GM19240 (cell line): ENCODE results near the gene RAB11FIP5.
"Not testable (repeated sequence)": the region's sequence is repeated elsewhere in the genome, so short reads cannot be mapped to it uniquely, and the experiment has no call there.

ENCODE experiments used
- DNase-seq: peaks from one replicate; pipeline ENCODE4 v3.0.0; 2011; ENCODE audit warnings: low spot score; ENCODE audit not compliant: insufficient read length

RAB11FIP5 gene, protein sequence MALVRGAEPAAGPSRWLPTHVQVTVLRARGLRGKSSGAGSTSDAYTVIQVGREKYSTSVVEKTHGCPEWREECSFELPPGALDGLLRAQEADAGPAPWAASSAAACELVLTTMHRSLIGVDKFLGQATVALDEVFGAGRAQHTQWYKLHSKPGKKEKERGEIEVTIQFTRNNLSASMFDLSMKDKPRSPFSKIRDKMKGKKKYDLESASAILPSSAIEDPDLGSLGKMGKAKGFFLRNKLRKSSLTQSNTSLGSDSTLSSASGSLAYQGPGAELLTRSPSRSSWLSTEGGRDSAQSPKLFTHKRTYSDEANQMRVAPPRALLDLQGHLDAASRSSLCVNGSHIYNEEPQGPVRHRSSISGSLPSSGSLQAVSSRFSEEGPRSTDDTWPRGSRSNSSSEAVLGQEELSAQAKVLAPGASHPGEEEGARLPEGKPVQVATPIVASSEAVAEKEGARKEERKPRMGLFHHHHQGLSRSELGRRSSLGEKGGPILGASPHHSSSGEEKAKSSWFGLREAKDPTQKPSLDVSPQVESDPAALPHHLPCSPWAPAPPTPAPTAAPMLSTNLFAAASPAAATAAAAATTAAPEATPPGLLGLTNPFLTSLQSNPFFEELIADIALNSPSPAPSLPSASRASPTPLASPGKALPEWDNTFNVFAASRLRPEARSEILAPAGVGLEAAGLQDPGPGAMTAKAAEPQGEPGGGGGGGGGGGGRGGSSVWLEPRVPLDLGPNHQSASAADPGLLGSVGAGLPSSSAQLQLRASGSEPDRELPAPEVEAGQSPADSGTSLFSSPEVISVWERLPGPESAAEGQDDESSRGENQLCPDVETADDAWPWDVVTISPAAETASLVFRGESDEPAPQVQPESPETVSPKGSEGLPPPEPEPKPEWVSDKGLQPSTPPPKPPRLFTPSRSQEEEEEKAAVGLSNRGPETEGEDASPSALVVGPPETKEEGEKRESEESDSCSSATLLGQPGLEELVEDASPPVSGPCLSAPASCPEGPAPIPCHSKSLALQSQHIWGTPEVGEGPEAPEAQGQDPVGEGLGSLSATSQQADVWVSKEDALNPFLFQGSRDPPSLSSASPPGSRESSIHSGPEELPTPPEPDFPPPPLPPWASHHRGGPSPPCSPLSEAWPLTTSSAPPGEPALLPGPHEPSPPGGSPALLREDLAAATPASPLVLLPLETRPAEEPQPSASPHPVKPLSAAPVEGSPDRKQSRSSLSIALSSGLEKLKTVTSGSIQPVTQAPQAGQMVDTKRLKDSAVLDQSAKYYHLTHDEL (N-terminal part only)

DNA sequence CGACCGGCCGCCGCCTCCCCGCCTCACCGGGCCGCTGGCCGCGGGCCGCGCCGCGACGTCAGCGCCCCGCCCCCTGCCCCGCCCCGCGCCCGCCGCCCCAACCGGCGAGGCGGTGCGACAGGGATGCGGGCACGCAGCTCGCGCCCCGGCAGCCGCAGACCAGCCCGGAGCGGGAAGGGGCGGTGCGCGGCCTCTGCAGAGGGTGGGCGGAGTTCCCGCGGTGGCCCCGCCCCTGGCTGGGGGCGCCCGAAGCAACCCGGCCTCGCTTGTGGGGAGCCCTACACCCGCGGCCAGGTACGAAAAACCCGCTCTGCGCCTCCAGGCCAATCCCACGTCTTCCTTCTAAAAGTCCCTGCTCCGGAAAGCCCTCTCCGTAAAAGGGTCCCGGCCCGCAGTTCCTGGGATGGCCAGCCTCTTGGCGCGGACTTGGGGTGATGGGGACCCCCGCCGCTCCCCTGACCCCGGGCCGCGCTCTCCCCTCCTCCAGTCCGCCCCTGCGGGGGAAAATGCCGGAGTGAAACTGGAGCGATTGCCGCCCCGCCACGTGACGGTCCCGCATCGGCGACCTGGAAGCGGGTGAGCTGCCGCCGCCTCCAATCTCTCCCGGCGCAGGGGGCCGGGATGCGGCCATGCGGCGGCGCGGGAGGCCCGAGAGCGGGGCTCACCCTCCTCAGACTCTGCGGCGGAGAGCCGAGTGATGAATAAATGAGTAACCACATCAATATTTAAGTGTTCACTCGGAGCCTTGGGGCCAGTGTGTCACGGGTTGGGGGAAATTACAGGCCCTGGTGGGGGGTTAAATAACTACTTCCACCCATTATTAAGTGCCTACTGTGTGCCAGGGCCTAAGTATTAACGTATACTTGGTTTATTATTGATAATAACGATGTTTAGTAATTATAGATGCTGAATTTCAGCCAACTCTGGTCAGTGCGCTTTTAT lies at the start of gene RAB11FIP5:
TSS of gene RAB11FIP5 (minus strand) at position 36 of the 942 bp plus-strand sequence. CDS start 171 bp downstream, outside the sequence.
- DNase-seq: peak; percentile 29

GRCh38 chr2:73156539-73157124 lies 43.9 kb upstream of the RAB11FIP5 start:
- no peak for DNase-seq

DNA sequence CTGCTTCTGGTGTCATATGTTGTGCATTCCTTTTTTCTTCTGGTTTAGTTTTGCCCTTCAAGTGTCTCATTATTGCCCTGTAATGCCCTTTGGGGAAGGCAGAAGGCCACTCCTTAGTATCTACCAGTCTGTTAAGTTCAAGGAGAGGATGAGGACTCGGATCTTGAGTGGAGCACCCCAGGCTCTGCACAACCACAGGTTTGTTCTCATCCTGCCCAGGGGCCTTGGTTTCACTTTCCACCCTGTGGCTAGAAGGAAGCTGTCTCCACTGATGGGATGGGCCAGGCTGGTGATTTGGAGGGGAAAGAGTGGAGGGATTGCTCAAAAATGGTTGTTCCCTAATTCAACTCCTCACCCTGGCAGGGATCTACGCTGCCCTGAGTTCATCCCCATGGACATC lies 30.2 kb upstream of the RAB11FIP5 start:
- no peak for DNase-seq

- no peak for DNase-seq
These were observed 29.1 kb upstream of the RAB11FIP5 start for GRCh38 chr2:73141896-73142295.

- DNase-seq: no peak
These were observed 22.5 kb upstream of the RAB11FIP5 start for GRCh38 chr2:73135236-73135635.

GRCh38 chr2:73134471-73134870 lies 21.7 kb upstream of the RAB11FIP5 start:
- no peak for DNase-seq

DNA sequence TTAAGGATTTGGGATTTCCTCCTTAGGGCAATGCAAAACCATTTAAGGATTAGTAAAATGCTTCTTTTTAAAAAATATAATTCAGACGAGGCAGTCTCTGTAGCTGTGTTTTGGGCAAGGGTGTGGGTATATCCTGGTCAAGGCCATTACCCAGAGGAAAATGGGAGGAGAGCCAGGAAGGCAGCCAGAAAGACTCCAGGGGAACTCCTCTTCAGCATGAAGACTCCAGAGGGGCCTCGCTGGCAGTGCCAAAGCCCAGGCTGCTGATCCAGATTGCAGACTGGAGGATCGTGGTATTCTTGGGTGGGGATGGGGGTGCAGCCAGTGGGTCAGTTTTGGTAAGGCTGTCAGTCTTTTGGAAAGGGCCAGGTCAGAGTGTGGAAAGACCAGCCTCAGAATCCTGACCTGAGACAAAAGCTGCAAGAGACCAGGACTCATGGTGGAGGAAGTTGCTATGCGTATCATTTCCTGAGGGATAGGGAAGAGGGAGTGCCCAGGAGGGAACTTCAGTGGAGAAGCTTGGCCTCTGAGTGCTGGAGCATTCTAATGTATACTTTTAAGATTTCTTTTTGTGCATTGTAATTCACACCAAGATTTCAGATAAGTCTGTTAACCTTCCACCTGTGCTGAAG lies 20.9 kb upstream of the RAB11FIP5 start:
- no peak for DNase-seq

GRCh38 chr2:73131807-73132206 lies 19.1 kb upstream of the RAB11FIP5 start:
- DNase-seq: no peak

DNA sequence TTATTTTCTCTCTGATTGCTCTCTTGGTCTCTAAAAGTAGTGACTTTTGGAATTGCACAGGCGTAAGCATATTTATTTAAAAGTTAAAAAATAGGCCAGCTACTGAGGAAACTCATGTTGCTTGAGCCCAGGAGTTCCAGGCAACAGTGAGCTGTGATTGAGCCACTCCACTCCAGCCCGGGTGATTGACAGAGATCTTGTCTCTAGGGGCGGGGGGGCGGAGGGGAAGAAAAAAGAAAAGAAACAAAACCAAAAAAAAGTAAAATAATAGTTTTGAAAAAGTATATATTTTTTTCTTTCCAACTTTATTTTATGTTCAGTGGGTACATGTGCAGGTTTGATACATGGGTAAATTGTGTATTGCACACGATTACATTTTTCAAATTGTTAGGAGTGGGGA lies 18.0 kb upstream of the RAB11FIP5 start:
- DNase-seq: no peak

- no peak for DNase-seq
These were observed 16.2 kb upstream of the RAB11FIP5 start for GRCh38 chr2:73128841-73129535.

GRCh38 chr2:73122536-73122935 lies 9.8 kb upstream of the RAB11FIP5 start:
- DNase-seq: no peak

GRCh38 chr2:73119611-73120239 lies 7.0 kb upstream of the RAB11FIP5 start:
- not testable (repeated sequence) for DNase-seq

- no peak for DNase-seq
These were observed 4.7 kb upstream of the RAB11FIP5 start for GRCh38 chr2:73117441-73117840.

GRCh38 chr2:73116182-73116960 lies 3.6 kb upstream of the RAB11FIP5 start:
- DNase-seq: no peak

GRCh38 chr2:73114273-73114867 lies 1.6 kb upstream of the RAB11FIP5 start:
- DNase-seq: no peak

GRCh38 chr2:73112026-73112912 lies 479 bp downstream of the RAB11FIP5 start:
- no peak for DNase-seq
